ENCODE measurements around the gene SERINC3.
"Not testable (repeated sequence)": the region's sequence is repeated elsewhere in the genome, so short reads cannot be mapped to it uniquely, and the experiment has no call there.

SERINC3 gene

DNA sequence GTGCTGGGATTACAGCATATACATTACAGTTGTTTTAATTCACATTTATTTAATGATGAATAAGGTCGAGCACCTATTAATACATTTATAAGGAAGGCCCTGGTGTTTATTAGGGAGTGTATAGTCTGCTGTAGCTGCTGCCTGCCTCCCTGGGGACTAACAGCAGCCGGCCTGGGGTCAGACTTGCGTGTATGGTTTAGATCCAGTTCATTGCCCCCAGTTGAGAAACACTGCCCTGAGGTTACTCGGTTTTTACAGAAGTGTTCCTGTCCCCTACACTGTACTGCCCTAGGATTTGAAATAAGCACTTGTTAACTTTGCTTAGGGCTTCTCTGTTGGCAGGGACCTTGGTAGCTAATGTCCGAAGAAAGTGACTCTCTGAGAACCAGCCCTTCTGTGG lies 42.2 kb downstream of the SERINC3 start:
- DNase-seq (ENCODE audit: low read depth): no peak
- H3K4me3 ChIP-seq (ENCODE audit: low read depth, low read length): no peak overlapping the region
- TF ChIP-seq, protein P1, sequence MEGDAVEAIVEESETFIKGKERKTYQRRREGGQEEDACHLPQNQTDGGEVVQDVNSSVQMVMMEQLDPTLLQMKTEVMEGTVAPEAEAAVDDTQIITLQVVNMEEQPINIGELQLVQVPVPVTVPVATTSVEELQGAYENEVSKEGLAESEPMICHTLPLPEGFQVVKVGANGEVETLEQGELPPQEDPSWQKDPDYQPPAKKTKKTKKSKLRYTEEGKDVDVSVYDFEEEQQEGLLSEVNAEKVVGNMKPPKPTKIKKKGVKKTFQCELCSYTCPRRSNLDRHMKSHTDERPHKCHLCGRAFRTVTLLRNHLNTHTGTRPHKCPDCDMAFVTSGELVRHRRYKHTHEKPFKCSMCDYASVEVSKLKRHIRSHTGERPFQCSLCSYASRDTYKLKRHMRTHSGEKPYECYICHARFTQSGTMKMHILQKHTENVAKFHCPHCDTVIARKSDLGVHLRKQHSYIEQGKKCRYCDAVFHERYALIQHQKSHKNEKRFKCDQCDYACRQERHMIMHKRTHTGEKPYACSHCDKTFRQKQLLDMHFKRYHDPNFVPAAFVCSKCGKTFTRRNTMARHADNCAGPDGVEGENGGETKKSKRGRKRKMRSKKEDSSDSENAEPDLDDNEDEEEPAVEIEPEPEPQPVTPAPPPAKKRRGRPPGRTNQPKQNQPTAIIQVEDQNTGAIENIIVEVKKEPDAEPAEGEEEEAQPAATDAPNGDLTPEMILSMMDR (conservative IDR thresholded peaks at IDR 0.05; ENCODE audit: low read depth, low read length): no peak

DNA sequence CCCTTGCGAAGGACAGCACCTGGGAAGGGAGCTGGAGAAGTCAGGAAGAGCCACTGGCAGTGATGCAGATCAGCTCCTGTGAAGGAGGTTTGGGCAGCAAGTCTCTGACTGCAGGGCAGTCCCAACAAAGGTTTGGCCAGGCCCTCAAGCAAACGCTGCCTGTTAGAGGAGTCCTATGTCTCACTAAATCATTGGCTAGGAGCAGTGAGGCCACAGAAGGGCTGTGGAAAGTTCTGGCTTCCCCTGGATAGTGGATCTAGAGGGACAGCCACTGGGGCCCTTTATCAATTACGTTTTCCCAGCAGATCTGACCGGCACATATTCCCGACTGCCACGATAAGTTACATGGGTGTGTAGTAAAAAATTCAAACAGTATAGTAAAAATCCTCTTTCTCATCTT lies 43.7 kb downstream of the SERINC3 start:
- no peak for DNase-seq (ENCODE audit: low read depth)
- TF ChIP-seq, protein P1 (conservative IDR thresholded peaks at IDR 0.05; ENCODE audit: low read depth, low read length): no peak
- H3K4me3 ChIP-seq (ENCODE audit: low read depth, low read length): no peak overlapping the region

DNA sequence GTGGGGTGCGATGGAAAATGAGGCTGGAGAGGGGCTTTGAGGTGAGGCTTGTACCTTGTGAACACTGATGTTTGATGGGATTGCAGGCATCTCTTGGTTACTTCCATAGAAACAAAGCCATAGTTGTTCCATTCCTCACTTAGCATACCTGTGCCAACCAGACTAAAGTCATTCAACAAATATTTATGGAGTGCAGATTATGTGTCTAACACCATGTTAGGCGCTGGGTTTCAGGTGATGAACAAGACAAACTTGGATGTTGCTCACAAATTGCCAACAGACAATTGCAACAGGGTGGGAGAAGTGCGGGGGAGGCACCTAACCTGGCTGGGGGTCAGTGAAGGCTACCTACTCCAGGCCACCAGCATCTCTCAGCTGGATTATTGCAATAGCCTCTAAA lies 44.7 kb downstream of the SERINC3 start:
- no peak for DNase-seq (ENCODE audit: low read depth)
- TF ChIP-seq, protein P1 (conservative IDR thresholded peaks at IDR 0.05; ENCODE audit: low read depth, low read length): no peak
- H3K4me3 ChIP-seq (ENCODE audit: low read depth, low read length): peak overlapping the region; percentile 98

DNA sequence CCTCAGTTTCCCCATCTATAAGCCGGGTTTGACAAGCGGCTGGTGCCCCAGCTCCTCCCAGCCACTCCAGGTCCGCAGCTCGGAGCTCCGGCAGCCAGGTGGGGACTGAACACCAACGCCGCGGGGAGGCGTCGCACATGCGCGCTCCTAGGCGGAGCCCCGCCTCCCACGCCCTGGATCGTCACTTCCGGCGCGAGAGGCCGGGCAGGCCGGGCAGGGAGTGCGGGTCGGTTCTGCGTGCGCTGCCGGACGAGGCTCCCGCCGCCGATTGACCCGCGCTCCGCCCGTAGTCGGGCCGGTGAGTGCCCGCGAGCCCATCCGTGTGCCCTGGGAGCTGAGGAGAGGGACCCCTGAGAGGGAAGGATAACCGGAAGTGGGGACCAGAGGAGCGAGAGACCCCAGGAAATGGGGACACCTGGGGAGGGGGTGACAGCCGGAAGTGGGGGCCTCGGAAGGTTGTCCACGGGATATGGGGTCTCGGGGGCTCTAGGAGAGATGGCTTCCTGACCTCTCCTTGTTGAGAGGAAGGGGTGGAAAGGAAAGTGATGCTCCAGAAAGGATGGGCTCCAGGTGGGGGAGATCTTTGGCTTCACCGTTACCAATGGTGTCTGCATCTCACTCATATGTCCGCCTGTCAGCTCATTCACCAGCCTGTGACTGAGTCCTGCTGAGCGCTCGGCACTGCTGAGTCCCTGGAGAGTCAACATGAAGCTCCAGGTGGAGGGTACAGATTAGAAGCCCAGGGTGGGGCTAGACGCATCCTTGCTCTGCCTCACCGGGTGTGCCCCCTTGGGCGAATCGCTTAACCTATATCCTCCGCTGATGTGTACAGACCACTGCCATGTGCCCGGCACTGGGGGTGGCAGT lies 45.9 kb downstream of the SERINC3 start, which contains the start of gene TTPAL:
TSS of gene TTPAL (plus strand) at position 181 of the 867 bp plus-strand sequence. CDS start 4,126 bp downstream, outside the sequence.
- TF ChIP-seq, protein P1 (conservative IDR thresholded peaks at IDR 0.05; ENCODE audit: low read depth, low read length): peak; percentile 44
- H3K4me3 ChIP-seq (ENCODE audit: low read depth, low read length): peak within 1 kb of the TSS; percentile 98
- peak; percentile 84 for DNase-seq (ENCODE audit: low read depth)

- H3K4me3 ChIP-seq (ENCODE audit: low read depth, low read length): peak overlapping the region; percentile 98
- TF ChIP-seq, protein P1 (conservative IDR thresholded peaks at IDR 0.05; ENCODE audit: low read depth, low read length): no peak
- no peak for DNase-seq (ENCODE audit: low read depth)
Observed at GRCh38 chr20:44475372-44475693, 46.5 kb downstream of the SERINC3 start.

DNA sequence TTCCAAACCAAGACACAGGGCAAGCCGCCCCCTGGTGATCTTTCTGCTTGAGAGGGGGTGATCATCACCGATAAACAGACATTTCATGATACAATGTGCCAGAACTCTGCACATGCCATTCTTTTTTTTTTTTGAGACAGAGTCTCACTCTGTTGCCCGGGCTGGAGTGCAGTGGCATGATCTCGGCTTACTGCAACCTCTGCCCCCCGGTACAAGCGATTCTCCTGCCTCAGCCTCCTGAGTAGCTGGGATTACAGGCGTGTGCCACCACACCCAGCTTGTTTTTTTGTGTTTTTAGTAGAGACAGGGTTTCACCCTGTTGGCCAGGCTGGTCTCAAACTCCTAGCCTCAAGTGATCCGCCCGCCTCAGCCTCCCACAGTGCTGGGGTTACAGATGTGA lies 49.6 kb downstream of the SERINC3 start:
- DNase-seq (ENCODE audit: low read depth); H3K4me3 ChIP-seq (ENCODE audit: low read depth, low read length): not testable (repeated sequence)

GRCh38 chr20:44471481-44471882 lies 50.4 kb downstream of the SERINC3 start:
- TF ChIP-seq, protein P1 (conservative IDR thresholded peaks at IDR 0.05; ENCODE audit: low read depth, low read length): peak; percentile 73
- peak; percentile 78 for DNase-seq (ENCODE audit: low read depth)
- no peak overlapping the region for H3K4me3 ChIP-seq (ENCODE audit: low read depth, low read length)
